A549 (cell line): ENCODE data around the gene GPR62.

Experiments
- CTCF ChIP-seq: fragments of >200 bp; sonication (Bioruptor Twin); formaldehyde crosslinking; IDR thresholded peaks from 3 replicates; pipeline ENCODE4 v1.5.1; 2016
- EP300 ChIP-seq, 2 experiments: fragments of >200 bp; sonication (Bioruptor Twin); formaldehyde crosslinking; IDR thresholded peaks; 2 replicates in 1 of 2; 3 replicates in 1 of 2; pipeline ENCODE4 v1.6.1; 2016 to 2017
- ESRRA ChIP-seq: fragments of 150-350 bp; IDR thresholded peaks from 2 replicates; pipeline ENCODE4 v1.6.1; 2014; ENCODE audit warnings: mild to moderate bottlenecking, low read length, borderline replicate concordance
- HEYL ChIP-seq: fragments of 250-450 bp; sonication (Bioruptor Pico); IDR thresholded peaks from 2 replicates; pipeline ENCODE4 v1.8.0; 2021; ENCODE audit warnings: mild to moderate bottlenecking, moderate library complexity
- MAX ChIP-seq: IDR thresholded peaks from 2 replicates; pipeline ENCODE4 v1.6.1; 2012
- NFE2L2 ChIP-seq: fragments of 150-350 bp; conservative IDR thresholded peaks from 2 replicates; pipeline ENCODE4 v1.6.1; 2014; ENCODE audit warnings: low read length
- POLR2A ChIP-seq: IDR thresholded peaks from 2 replicates; pipeline ENCODE4 v1.6.1; 2012; ENCODE audit warnings: mild to moderate bottlenecking, low read length
- SMC3 ChIP-seq: fragments of >200 bp; sonication (Bioruptor Twin); formaldehyde crosslinking; IDR thresholded peaks from 3 replicates; pipeline ENCODE4 v1.6.1; 2018; ENCODE audit warnings: inconsistent platforms
- SREBF2 ChIP-seq: fragments of 450-650 bp; IDR thresholded peaks from 2 replicates; pipeline ENCODE4 v1.6.1; 2014; ENCODE audit warnings: mild to moderate bottlenecking, moderate library complexity

GRCh38 chr3:51932471-51933370, 22.5 kb upstream of the GPR62 start:
- TF ChIP-seq POLR2A: no peak
- TF ChIP-seq CTCF: no peak
- no peak for TF ChIP-seq SMC3
- no peak for TF ChIP-seq SREBF2
- no peak for TF ChIP-seq EP300 (IDR thresholded peaks at IDR 0.05)
- TF ChIP-seq NFE2L2: no peak
- TF ChIP-seq ESRRA: no peak
- no peak for TF ChIP-seq HEYL (CRISPR knock-in tag)
- TF ChIP-seq MAX: no peak
